Keratinocyte (primary cell): ENCODE data around the gene ADM2. TPM values are rescaled to one million over a fixed set of nuclear protein-coding genes. Genes with fewer than 3 reads are reported as not detected.
A peak's percentile ranks its signal among the peaks of the same experiment; 100 is the strongest.

Experiments used
- DNase-seq: peaks from one replicate; pipeline ENCODE4 v3.0.0-alpha.2; 2011; ENCODE audit warnings: low read depth, missing footprints, low spot score
- FAIRE-seq: peaks from 2 replicates; lab custom pipeline; 2011; peaks lifted over from hg19 to GRCh38; lab: Jason Lieb, UNC
- H2AFZ ChIP-seq: 2 replicates; pipeline ENCODE4 v1.6.0; 2012; ENCODE audit warnings: low read length, control low read depth, inconsistent platforms; ENCODE audit not compliant: control insufficient read depth
- H3K27ac ChIP-seq: 2 replicates; pipeline ENCODE4 v1.5.1; 2011; ENCODE audit warnings: low read length; ENCODE audit not compliant: control insufficient read depth, insufficient read depth
- H3K27me3 ChIP-seq: 3 replicates; pipeline ENCODE4 v1.6.0; 2011; ENCODE audit warnings: low read length; ENCODE audit not compliant: control insufficient read depth, insufficient read depth; ENCODE audit errors: extremely low read depth
- H3K36me3 ChIP-seq, 2 experiments: 2 replicates in 1 of 2; 3 replicates in 1 of 2; pipeline ENCODE4 v1.5.1; 2011; ENCODE audit warnings: low read length in 2 of 2, mild to moderate bottlenecking in 1 of 2; ENCODE audit not compliant: control insufficient read depth in 2 of 2, insufficient read depth in 2 of 2; ENCODE audit errors: extremely low read depth in 1 of 2
- H3K4me1 ChIP-seq: 3 replicates; pipeline ENCODE4 v1.5.1; 2011; ENCODE audit warnings: low read length; ENCODE audit not compliant: control insufficient read depth, insufficient read depth; ENCODE audit errors: extremely low read depth
- H3K4me2 ChIP-seq: 3 replicates; pipeline ENCODE4 v1.6.0; 2011; ENCODE audit warnings: low read depth, low read length; ENCODE audit not compliant: control insufficient read depth, insufficient read depth; ENCODE audit errors: extremely low read depth
- H3K4me3 ChIP-seq, 3 experiments: fragments of 200-600 bp in 1 of 3; sonication (generic) in 1 of 3; 2 replicates in 2 of 3; 3 replicates in 1 of 3; pipeline ENCODE4 v1.5.1; 2011 to 2016; ENCODE audit warnings: low read length in 3 of 3, mild to moderate bottlenecking in 3 of 3, control low read depth in 2 of 3, inconsistent platforms in 1 of 3, low read depth in 1 of 3, mixed read lengths in 1 of 3, mixed run types in 1 of 3, moderate library complexity in 1 of 3; ENCODE audit not compliant: control insufficient read depth in 2 of 3, insufficient read depth in 2 of 3; ENCODE audit errors: extremely low read depth in 1 of 3
- H3K79me2 ChIP-seq: 2 replicates; pipeline ENCODE4 v1.6.0; 2012; ENCODE audit warnings: low read length; ENCODE audit not compliant: control insufficient read depth, insufficient read depth
- H3K9ac ChIP-seq: 3 replicates; pipeline ENCODE4 v1.6.0; 2011; ENCODE audit warnings: low read length; ENCODE audit not compliant: control insufficient read depth, insufficient read depth; ENCODE audit errors: extremely low read depth
- H3K9me1 ChIP-seq: 3 replicates; pipeline ENCODE4 v1.6.0; 2011; ENCODE audit warnings: low read length; ENCODE audit not compliant: control insufficient read depth, insufficient read depth; ENCODE audit errors: extremely low read depth
- H3K9me3 ChIP-seq: 2 replicates; pipeline ENCODE4 v1.5.1; 2012; ENCODE audit warnings: low read depth, low read length; ENCODE audit not compliant: control insufficient read depth
- H4K20me1 ChIP-seq: 3 replicates; pipeline ENCODE4 v1.6.0; 2011; ENCODE audit warnings: low read length; ENCODE audit not compliant: control insufficient read depth, insufficient read depth; ENCODE audit errors: extremely low read depth
- EZH2 ChIP-seq: IDR thresholded peaks from one replicate; pipeline ENCODE4 v1.6.1; 2012; ENCODE audit warnings: inconsistent platforms, mild to moderate bottlenecking, low read length, moderate library complexity
- dilution Hi-C: fragments of 300-500 bp; cut with MboI; formaldehyde crosslinking; loops from one replicate; pipeline ENCODE4 v1.7.0; 2020; ENCODE audit warnings: low sequenced_read_pairs; ENCODE audit not compliant: extremely low pct_ligation_motif_present
- polyA plus RNA-seq, 5 experiments: library from polyadenylated mRNA; depleted of rRNA in 3 of 5; stranded (reverse) in 3 of 5; stranded (forward) in 1 of 5; unstranded in 1 of 5; fragments of >200 nt; gene quantifications; 1 replicate in 1 of 5; 2 replicates in 3 of 5; 3 replicates in 1 of 5; pipeline versions ENCODE4 v1.2.1 to v1.2.3, GENCODE V29; 2011 to 2012; ENCODE audit warnings: missing spikeins in 2 of 5, low read depth in 1 of 5, low replicate concordance in 1 of 5
- TF ChIP-seq, protein P1 (sequence below), 3 experiments: IDR thresholded peaks in 1 of 3; conservative IDR thresholded peaks in 1 of 3; optimal IDR thresholded peaks in 1 of 3; 2 replicates in 2 of 3; 3 replicates in 1 of 3; pipeline versions ENCODE3 to v1.5.1; 2011; ENCODE audit warnings: low read length in 3 of 3, mild to moderate bottlenecking in 3 of 3, moderate library complexity in 2 of 3, control low read depth in 1 of 3, inconsistent platforms in 1 of 3; ENCODE audit not compliant: insufficient read depth in 2 of 3; ENCODE audit errors: extremely low read depth in 1 of 3

ADM2 gene
- polyA plus RNA-seq, 1 donor (not counting 4 experiments of a cell fraction or from before 2014, with no cell fraction given) = 0.21 TPM

DNA sequence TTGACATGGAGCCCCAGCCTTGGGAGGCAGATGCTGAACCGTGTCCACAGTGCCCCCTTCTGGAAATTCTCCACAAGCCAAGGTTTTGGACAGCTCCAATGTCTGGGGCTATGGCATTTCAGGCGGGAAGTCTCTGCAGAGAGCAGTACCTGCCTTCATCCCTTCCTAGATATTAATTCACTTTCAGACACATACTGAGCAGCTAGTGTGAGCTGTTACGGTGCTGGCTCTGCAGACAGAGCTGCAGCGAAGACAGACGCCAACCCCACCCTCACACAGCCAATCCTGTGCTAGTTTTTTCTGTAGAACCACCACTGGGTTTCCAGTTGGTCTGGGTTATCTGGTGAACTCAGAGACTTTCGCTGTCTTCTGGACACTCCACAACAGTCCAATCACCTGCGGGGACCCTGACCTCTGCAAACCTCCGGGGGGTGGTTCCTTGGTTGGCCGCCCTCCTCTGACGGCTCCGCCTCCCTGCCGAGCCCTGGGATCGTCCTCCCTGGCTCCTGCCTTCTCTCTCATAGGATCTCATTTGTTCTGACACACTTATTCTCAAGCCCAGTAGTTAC lies 17.1 kb downstream of the ADM2 start:
- Histone ChIP-seq H3K4me1 (peaks cover 5% of the 10 kb centered on the region), H4K20me1 (no peaks in the 10 kb centered on the region), H3K27ac (no peak overlapping the region), H3K79me2 (no peaks in the 10 kb centered on the region), H3K9ac (no peak overlapping the region), H3K36me3 (peaks cover 0 to 8% of the 10 kb centered on the region in 2 experiments), H3K4me3 (no peak overlapping the region), H3K4me2 (peak overlapping the region; percentile 67), H3K9me1 (no peaks in the 10 kb centered on the region), H3K9me3 (no peaks in the 10 kb centered on the region), H3K27me3 (no peaks in the 10 kb centered on the region), H2AFZ (no peak overlapping the region)
- DNase-seq (no peak), FAIRE-seq (peak; percentile 95)
- TF ChIP-seq EZH2 = no peak
- TF ChIP-seq, protein P1, sequence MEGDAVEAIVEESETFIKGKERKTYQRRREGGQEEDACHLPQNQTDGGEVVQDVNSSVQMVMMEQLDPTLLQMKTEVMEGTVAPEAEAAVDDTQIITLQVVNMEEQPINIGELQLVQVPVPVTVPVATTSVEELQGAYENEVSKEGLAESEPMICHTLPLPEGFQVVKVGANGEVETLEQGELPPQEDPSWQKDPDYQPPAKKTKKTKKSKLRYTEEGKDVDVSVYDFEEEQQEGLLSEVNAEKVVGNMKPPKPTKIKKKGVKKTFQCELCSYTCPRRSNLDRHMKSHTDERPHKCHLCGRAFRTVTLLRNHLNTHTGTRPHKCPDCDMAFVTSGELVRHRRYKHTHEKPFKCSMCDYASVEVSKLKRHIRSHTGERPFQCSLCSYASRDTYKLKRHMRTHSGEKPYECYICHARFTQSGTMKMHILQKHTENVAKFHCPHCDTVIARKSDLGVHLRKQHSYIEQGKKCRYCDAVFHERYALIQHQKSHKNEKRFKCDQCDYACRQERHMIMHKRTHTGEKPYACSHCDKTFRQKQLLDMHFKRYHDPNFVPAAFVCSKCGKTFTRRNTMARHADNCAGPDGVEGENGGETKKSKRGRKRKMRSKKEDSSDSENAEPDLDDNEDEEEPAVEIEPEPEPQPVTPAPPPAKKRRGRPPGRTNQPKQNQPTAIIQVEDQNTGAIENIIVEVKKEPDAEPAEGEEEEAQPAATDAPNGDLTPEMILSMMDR (optimal IDR thresholded peaks at IDR 0.05 in 1 of 3, IDR thresholded peaks at IDR 0.05 in 1 of 3, conservative IDR thresholded peaks at IDR 0.05 in 1 of 3; ENCODE audit: extremely low read depth in 1 of 3, insufficient read depth in 2 of 3, low read length in 3 of 3) = peak; percentile 76 to 85 (median 77)
- dilution Hi-C loops = no loop called here

DNA sequence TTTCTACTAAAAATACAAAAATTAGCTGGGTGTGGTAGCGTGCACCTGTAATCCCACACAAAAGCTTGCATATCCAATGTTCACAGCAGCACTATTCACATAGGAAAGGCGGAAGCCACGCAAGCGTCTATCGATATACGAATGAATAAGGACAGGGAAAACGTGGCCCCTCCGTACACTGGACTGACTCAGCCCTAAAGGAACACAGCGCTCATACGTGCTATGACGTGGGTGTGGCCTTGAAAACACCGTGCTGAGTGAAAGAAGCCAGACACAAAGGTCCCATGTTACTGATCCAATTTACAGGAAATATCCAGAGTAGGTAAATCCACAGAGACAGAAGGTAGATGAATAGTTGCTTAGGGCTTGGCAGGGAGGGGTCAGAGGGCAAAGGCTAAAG lies 19.1 kb downstream of the ADM2 start:
- no peak for DNase-seq
- no peak overlapping the region for H3K4me2 ChIP-seq
- no peak overlapping the region for H3K27ac ChIP-seq
- no peak for TF ChIP-seq EZH2
- TF ChIP-seq, protein P1 (optimal IDR thresholded peaks at IDR 0.05 in 1 of 3, IDR thresholded peaks at IDR 0.05 in 1 of 3, conservative IDR thresholded peaks at IDR 0.05 in 1 of 3; ENCODE audit: extremely low read depth in 1 of 3, insufficient read depth in 2 of 3, low read length in 3 of 3) = no peak
- no peak overlapping the region for H2AFZ ChIP-seq
- H3K4me1 ChIP-seq = peaks cover 12% of the 10 kb centered on the region
- no peaks in the 10 kb centered on the region for H4K20me1 ChIP-seq
- FAIRE-seq = no peak
- H3K9me3 ChIP-seq = no peaks in the 10 kb centered on the region
- H3K9me1 ChIP-seq = no peaks in the 10 kb centered on the region
- no peaks in the 10 kb centered on the region for H3K79me2 ChIP-seq
- dilution Hi-C loops = no loop called here
- H3K27me3 ChIP-seq = no peaks in the 10 kb centered on the region
- H3K9ac ChIP-seq = no peak overlapping the region
- H3K36me3 ChIP-seq = peaks cover 6 to 13% of the 10 kb centered on the region in 2 experiments
- H3K4me3 ChIP-seq = no peak overlapping the region
